H9 (cell line): ENCODE data around the gene SULF2. TPM values are rescaled to one million over a fixed set of nuclear protein-coding genes. Genes with fewer than 3 reads are reported as not detected.

ENCODE experiments used
- DNase-seq: peaks from one replicate; pipeline ENCODE4 v3.0.0-alpha.2; 2017
- H2AFZ ChIP-seq: one replicate; pipeline ENCODE4 v1.6.1; 2013; ENCODE audit warnings: mild to moderate bottlenecking, low read length, control low read depth, moderate library complexity
- H2AK5ac ChIP-seq: 2 replicates; pipeline ENCODE4 v1.6.1; 2013; ENCODE audit warnings: low read length, control low read depth, mixed read lengths; ENCODE audit not compliant: insufficient read length
- H2BK120ac ChIP-seq: one replicate; pipeline ENCODE4 v1.6.1; 2013; ENCODE audit warnings: low read depth, mild to moderate bottlenecking, low read length, control low read depth, inconsistent platforms; ENCODE audit not compliant: poor library complexity, severe bottlenecking
- H2BK12ac ChIP-seq: 2 replicates; pipeline ENCODE4 v1.6.1; 2013; ENCODE audit warnings: low read length, control low read depth, mixed read lengths, low read depth; ENCODE audit not compliant: insufficient read length
- H2BK15ac ChIP-seq: 2 replicates; pipeline ENCODE4 v1.6.1; 2013; ENCODE audit warnings: low read depth, low read length, control low read depth
- H2BK20ac ChIP-seq: one replicate; pipeline ENCODE4 v1.6.1; 2013; ENCODE audit warnings: low read depth, mild to moderate bottlenecking, low read length, control low read depth, inconsistent platforms; ENCODE audit not compliant: poor library complexity, severe bottlenecking
- H2BK5ac ChIP-seq: 2 replicates; pipeline ENCODE4 v1.6.1; 2013; ENCODE audit warnings: low read length, control low read depth, mixed read lengths; ENCODE audit not compliant: insufficient read length
- H3K14ac ChIP-seq: 2 replicates; pipeline ENCODE4 v1.6.1; 2013; ENCODE audit warnings: low read length, control low read depth; ENCODE audit not compliant: insufficient read depth
- H3K18ac ChIP-seq: 2 replicates; pipeline ENCODE4 v1.6.1; 2013; ENCODE audit warnings: low read depth, mild to moderate bottlenecking, mixed read lengths, low read length, control low read depth; ENCODE audit not compliant: insufficient read length
- H3K23ac ChIP-seq: 2 replicates; pipeline ENCODE4 v1.6.1; 2013; ENCODE audit warnings: low read length, control low read depth, mixed read lengths, low read depth; ENCODE audit not compliant: insufficient read length
- H3K23me2 ChIP-seq: 2 replicates; pipeline ENCODE4 v1.6.1; 2013; ENCODE audit warnings: low read depth, mild to moderate bottlenecking, mixed read lengths, low read length, control low read depth; ENCODE audit not compliant: insufficient read length, poor library complexity, severe bottlenecking
- H3K27ac ChIP-seq: 2 replicates; pipeline ENCODE4 v1.5.1; 2013; ENCODE audit warnings: low read length, control low read depth, mixed read lengths, low read depth; ENCODE audit not compliant: insufficient read length
- H3K27me3 ChIP-seq: 2 replicates; pipeline ENCODE4 v1.6.1; 2013; ENCODE audit warnings: low read length, control low read depth, inconsistent platforms; ENCODE audit not compliant: insufficient read depth
- H3K4ac ChIP-seq: 2 replicates; pipeline ENCODE4 v1.6.1; 2013; ENCODE audit warnings: low read depth, mild to moderate bottlenecking, control low read depth, inconsistent platforms, low read length, moderate library complexity
- H3K4me1 ChIP-seq: 2 replicates; pipeline ENCODE4 v1.6.1; 2013; ENCODE audit warnings: low read length, control low read depth, inconsistent platforms; ENCODE audit not compliant: insufficient read depth
- H3K4me2 ChIP-seq: 2 replicates; pipeline ENCODE4 v1.6.1; 2013; ENCODE audit warnings: low read length, control low read depth, mixed read lengths; ENCODE audit not compliant: insufficient read length, insufficient read depth
- H3K56ac ChIP-seq: 2 replicates; pipeline ENCODE4 v1.6.1; 2013; ENCODE audit warnings: low read depth, mild to moderate bottlenecking, mixed read lengths, low read length, control low read depth; ENCODE audit not compliant: insufficient read length
- H3K79me1 ChIP-seq: 2 replicates; pipeline ENCODE4 v1.6.1; 2013; ENCODE audit warnings: low read depth, mild to moderate bottlenecking, moderate library complexity, low read length, control low read depth, inconsistent platforms; ENCODE audit not compliant: insufficient read depth, poor library complexity, severe bottlenecking
- H3K79me2 ChIP-seq: 2 replicates; pipeline ENCODE4 v1.6.1; 2013; ENCODE audit warnings: low read length, control low read depth, inconsistent platforms; ENCODE audit not compliant: insufficient read depth
- H3K9ac ChIP-seq: 2 replicates; pipeline ENCODE4 v1.6.1; 2013; ENCODE audit warnings: low read length, control low read depth, mixed read lengths; ENCODE audit not compliant: insufficient read length; ENCODE audit errors: extremely low read depth
- H3K9me3 ChIP-seq: one replicate; pipeline ENCODE4 v1.6.1; 2013; ENCODE audit warnings: low read depth, low read length, inconsistent platforms; ENCODE audit not compliant: control insufficient read depth
- H3T11ph ChIP-seq: one replicate; pipeline ENCODE4 v1.6.1; 2013; ENCODE audit warnings: mild to moderate bottlenecking, low read length, control low read depth, inconsistent platforms
- H4K20me1 ChIP-seq: one replicate; pipeline ENCODE4 v1.6.1; 2013; ENCODE audit not compliant: control insufficient read depth, insufficient read length, insufficient read depth
- H4K5ac ChIP-seq: 2 replicates; pipeline ENCODE4 v1.6.1; 2013; ENCODE audit warnings: low read depth, mild to moderate bottlenecking, mixed read lengths, low read length, control low read depth; ENCODE audit not compliant: insufficient read length
- H4K8ac ChIP-seq: replicated peaks from 2 replicates; pipeline ENCODE4 v1.6.1; 2013; ENCODE audit warnings: low read length, control low read depth, mixed read lengths, low read depth; ENCODE audit not compliant: insufficient read length
- H4K91ac ChIP-seq: 2 replicates; pipeline ENCODE4 v1.6.1; 2013; ENCODE audit warnings: low read depth, mild to moderate bottlenecking, moderate library complexity, mixed read lengths, low read length, control low read depth; ENCODE audit not compliant: insufficient read length
- H3K27ac Mint-ChIP-seq, 3 experiments: 2 replicates in 2 of 3; 3 replicates in 1 of 3; pipeline ENCODE4 v1.8.0; 2020 to 2021; ENCODE audit warnings: mixed read lengths in 3 of 3, mild to moderate bottlenecking in 1 of 3, moderate library complexity in 1 of 3
- H3K27me3 Mint-ChIP-seq: 2 replicates; pipeline ENCODE4 v1.8.0; 2021; ENCODE audit warnings: low read depth, mild to moderate bottlenecking, moderate library complexity, mixed read lengths
- H3K36me3 Mint-ChIP-seq, 3 experiments: 2 replicates in 2 of 3; 3 replicates in 1 of 3; pipeline ENCODE4 v1.8.0; 2020 to 2021; ENCODE audit warnings: low read depth in 3 of 3, mixed read lengths in 3 of 3; ENCODE audit not compliant: insufficient read depth in 1 of 3
- H3K4me1 Mint-ChIP-seq, 2 experiments: 2 replicates each; pipeline ENCODE4 v1.8.0; 2020; ENCODE audit warnings: mixed read lengths in 2 of 2
- H3K4me3 Mint-ChIP-seq, 2 experiments: 2 replicates in 1 of 2; 3 replicates in 1 of 2; pipeline ENCODE4 v1.8.0; 2020 to 2021; ENCODE audit warnings: mild to moderate bottlenecking in 2 of 2, mixed read lengths in 2 of 2, moderate library complexity in 1 of 2
- H3K9me3 Mint-ChIP-seq, 2 experiments: 2 replicates in 1 of 2; 3 replicates in 1 of 2; pipeline ENCODE4 v1.8.0; 2020; ENCODE audit warnings: mild to moderate bottlenecking in 2 of 2, mixed read lengths in 2 of 2, moderate library complexity in 1 of 2
- WGBS: extraction: QIAGEN DNeasy Blood & Tissue Kit; methylation state at CpG from one replicate; pipeline ENCODE4 v1.1.7; 2013; ENCODE audit warnings: missing lambda C conversion rate, low lambda C conversion rate, mixed read lengths; ENCODE audit not compliant: insufficient read length; ENCODE audit errors: extremely low coverage; 5-methylcytosine and 5-hydroxymethylcytosine counted together
- total RNA-seq: library from RNA; stranded (reverse); gene quantifications from 2 replicates; pipeline ENCODE4 v1.2.1, GENCODE V29; 2021
- TF ChIP-seq, protein P1 (sequence below): fragments of 200-600 bp; sonication (generic); conservative IDR thresholded peaks from 3 replicates; pipeline ENCODE4 v1.8.0; 2021; ENCODE audit warnings: antibody characterized with exemption, mild to moderate bottlenecking

Gene SULF2
- total RNA-seq, 1 experiment from 2014 or later = 31.2 TPM

DNA sequence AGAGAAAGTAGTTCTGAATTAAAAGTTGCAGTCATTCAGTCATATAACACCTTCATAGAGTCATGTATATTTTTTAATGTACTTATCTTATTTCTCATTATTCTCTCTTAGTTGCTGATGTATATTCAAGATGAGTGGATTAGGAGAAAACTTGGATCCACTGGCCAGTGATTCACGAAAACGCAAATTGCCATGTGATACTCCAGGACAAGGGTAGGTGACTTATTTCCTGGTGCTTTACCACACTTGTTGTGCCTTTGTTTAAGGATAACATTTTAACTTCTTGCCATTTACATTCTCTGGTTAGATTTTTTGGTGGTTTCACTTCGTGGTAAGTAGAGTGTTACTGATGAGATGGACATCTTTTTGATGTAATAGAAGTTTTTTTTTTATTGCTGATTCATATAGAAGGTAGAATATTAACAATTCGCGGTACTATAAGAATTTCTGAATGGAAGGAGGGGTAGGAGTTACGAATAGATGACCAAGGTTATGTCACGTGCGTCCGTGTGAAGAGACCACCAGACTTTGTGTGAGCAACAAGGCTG is 163.1 kb downstream of the SULF2 start:
- Histone ChIP-seq H4K5ac (no peak overlapping the region), H3K4ac (no peak overlapping the region), H3K4me1 (no peaks in the 10 kb centered on the region), H3K79me1 (no peaks in the 10 kb centered on the region), H2BK120ac (no peak overlapping the region), H3K9me3 (no peaks in the 10 kb centered on the region), H3K56ac (no peak overlapping the region), H2AFZ (no peak overlapping the region), H2BK15ac (no peak overlapping the region), H2BK5ac (no peak overlapping the region), H2AK5ac (no peak overlapping the region), H3K9ac (no peak overlapping the region), H2BK12ac (no peak overlapping the region), H2BK20ac (no peak overlapping the region), H3K23ac (no peak overlapping the region), H3K14ac (no peak overlapping the region), H3K79me2 (no peaks in the 10 kb centered on the region), H3K27me3 (no peaks in the 10 kb centered on the region), H4K91ac (no peak overlapping the region), H3K23me2 (no peaks in the 10 kb centered on the region), H3T11ph (no peak overlapping the region), H4K8ac (no peak overlapping the region), H3K27ac (no peak overlapping the region), H3K4me2 (no peak overlapping the region), H4K20me1 (no peaks in the 10 kb centered on the region), H3K18ac (no peak overlapping the region)
- Mint-ChIP-seq H3K36me3 (peaks cover 7 to 26% (median 22%) of the 10 kb centered on the region in 3 experiments; a peak in 5 of 7 replicates), H3K27me3 (no peaks in the 10 kb centered on the region), H3K9me3 (no peaks in the 10 kb centered on the region), H3K4me1 (peaks cover 4% of the 10 kb centered on the region in 2 experiments; a peak in 2 of 4 replicates), H3K4me3 (no peak overlapping the region; a peak in 1 of 5 replicates), H3K27ac (no peak overlapping the region)
- DNase-seq = no peak
- TF ChIP-seq, protein P1, sequence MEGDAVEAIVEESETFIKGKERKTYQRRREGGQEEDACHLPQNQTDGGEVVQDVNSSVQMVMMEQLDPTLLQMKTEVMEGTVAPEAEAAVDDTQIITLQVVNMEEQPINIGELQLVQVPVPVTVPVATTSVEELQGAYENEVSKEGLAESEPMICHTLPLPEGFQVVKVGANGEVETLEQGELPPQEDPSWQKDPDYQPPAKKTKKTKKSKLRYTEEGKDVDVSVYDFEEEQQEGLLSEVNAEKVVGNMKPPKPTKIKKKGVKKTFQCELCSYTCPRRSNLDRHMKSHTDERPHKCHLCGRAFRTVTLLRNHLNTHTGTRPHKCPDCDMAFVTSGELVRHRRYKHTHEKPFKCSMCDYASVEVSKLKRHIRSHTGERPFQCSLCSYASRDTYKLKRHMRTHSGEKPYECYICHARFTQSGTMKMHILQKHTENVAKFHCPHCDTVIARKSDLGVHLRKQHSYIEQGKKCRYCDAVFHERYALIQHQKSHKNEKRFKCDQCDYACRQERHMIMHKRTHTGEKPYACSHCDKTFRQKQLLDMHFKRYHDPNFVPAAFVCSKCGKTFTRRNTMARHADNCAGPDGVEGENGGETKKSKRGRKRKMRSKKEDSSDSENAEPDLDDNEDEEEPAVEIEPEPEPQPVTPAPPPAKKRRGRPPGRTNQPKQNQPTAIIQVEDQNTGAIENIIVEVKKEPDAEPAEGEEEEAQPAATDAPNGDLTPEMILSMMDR = no peak
- WGBS = no CpG with 5 or more reads among the region's 9 CpGs
